A673 (cell line): ENCODE measurements around the gene CSNK1D. TPM values are rescaled to one million over a fixed set of nuclear protein-coding genes. Genes with fewer than 3 reads are reported as not detected.

Source experiments
- BruUV-seq: library from RNA; stranded (reverse); fragments of 400-500 nt; replicated peaks from 2 replicates; lab custom pipeline; 2021; lab: Mats Ljungman, UMichigan
- CTCF ChIA-PET: fragments of 300-600 bp; sonication (Branson Sonifier 250); formaldehyde crosslinking; loops from one replicate; lab custom pipeline; 2022; ENCODE audit warnings: antibody characterized with exemption; lab: Charles Lee
- POLR2A ChIA-PET: fragments of 300-600 bp; sonication (Branson Sonifier 250); formaldehyde crosslinking; loops from one replicate; lab custom pipeline; 2022; ENCODE audit warnings: antibody characterized with exemption; ENCODE audit not compliant: low non-redundant PET; lab: Charles Lee
- DNase-seq: peaks from one replicate; pipeline ENCODE4 v3.0.0-alpha.2; 2015; ENCODE audit warnings: low spot score
- H3K27ac ChIP-seq: fragments of 200-600 bp; sonication (generic); 2 replicates; pipeline ENCODE4 v1.5.1; 2016; ENCODE audit warnings: mixed run types, low read depth, mild to moderate bottlenecking, mixed read lengths, antibody characterized with exemption, low read length; ENCODE audit not compliant: poor library complexity, severe bottlenecking
- H3K27me3 ChIP-seq: fragments of 200-600 bp; sonication (generic); replicated peaks from 2 replicates; pipeline ENCODE4 v1.6.1; 2017; ENCODE audit warnings: mixed run types, low read depth, mild to moderate bottlenecking, mixed read lengths, antibody characterized with exemption, low read length; ENCODE audit not compliant: insufficient read depth, poor library complexity
- H3K36me3 ChIP-seq: fragments of 200-600 bp; sonication (generic); 2 replicates; pipeline ENCODE4 v1.6.1; 2016; ENCODE audit warnings: mixed run types, mild to moderate bottlenecking, mixed read lengths, antibody characterized with exemption, low read length; ENCODE audit not compliant: insufficient read depth, poor library complexity, severe bottlenecking
- H3K4me1 ChIP-seq: fragments of 200-600 bp; sonication (generic); 2 replicates; pipeline ENCODE4 v1.6.1; 2017; ENCODE audit warnings: mixed run types, mild to moderate bottlenecking, mixed read lengths, antibody characterized with exemption, low read length; ENCODE audit not compliant: insufficient read depth, poor library complexity, severe bottlenecking
- H3K4me3 ChIP-seq: fragments of 200-600 bp; sonication (generic); 2 replicates; pipeline ENCODE4 v1.5.1; 2016; ENCODE audit warnings: low read depth, mixed run types, mild to moderate bottlenecking, mixed read lengths, low read length; ENCODE audit not compliant: poor library complexity, severe bottlenecking
- H3K9me3 ChIP-seq: fragments of 200-600 bp; sonication (generic); 2 replicates; pipeline ENCODE4 v1.6.1; 2016; ENCODE audit warnings: mixed run types, low read depth, mild to moderate bottlenecking, mixed read lengths, antibody characterized with exemption, low read length; ENCODE audit not compliant: poor library complexity, severe bottlenecking
- EZH2 ChIP-seq: fragments of 200-600 bp; sonication (generic); IDR thresholded peaks from 2 replicates; pipeline ENCODE4 v1.6.1; 2017; ENCODE audit warnings: borderline replicate concordance, low read depth, mild to moderate bottlenecking, mixed read lengths, antibody characterized with exemption, low read length; ENCODE audit not compliant: poor library complexity, severe bottlenecking
- intact Hi-C: fragments of 100-400 bp; cut with micrococcal nuclease; formaldehyde crosslinking; loops from one replicate; pipeline ENCODE4 v1.10.0; 2022; ENCODE audit not compliant: unreplicated experiment
- total RNA-seq: library from RNA; stranded (reverse); gene quantifications from 2 replicates; pipeline ENCODE4 v1.2.3, GENCODE V29; 2021
- TF ChIP-seq, protein P1 (sequence below): fragments of 300-800, 200-600 bp; sonication (generic); conservative IDR thresholded peaks from 2 replicates; pipeline ENCODE4 v1.5.1; 2017; ENCODE audit warnings: low read depth, mild to moderate bottlenecking, antibody characterized with exemption, low read length, moderate library complexity, mixed read lengths

The CSNK1D gene
- total RNA-seq, 1 experiment from 2014 or later: 150 TPM

DNA sequence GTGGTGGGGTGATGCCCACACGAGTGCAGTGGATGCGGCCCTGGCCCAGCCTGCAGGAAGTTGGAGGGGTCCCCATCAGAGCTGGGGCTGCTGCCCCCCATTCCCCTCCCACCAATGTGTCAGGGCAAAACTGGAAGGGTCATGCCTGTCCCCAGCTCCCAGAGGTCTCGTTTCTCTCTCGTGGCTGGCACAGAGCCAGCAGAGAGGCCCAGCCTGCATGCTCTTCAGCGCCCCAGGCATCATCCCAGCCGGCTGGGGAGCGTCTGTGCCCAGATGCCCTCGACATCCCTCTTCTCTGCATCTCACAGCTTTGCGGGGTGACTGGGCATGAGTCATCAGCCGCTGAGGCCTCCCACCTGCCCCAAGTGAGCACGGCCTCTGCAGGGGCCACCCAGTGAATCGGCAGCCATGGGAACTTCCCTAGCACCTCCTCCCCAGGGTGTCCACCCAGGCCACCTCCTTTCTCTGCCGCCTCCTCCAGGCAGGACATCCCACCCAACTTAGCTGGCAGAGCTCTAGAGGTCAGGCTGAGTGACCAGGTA is 9.8 kb upstream of the CSNK1D start:
- intact Hi-C loops: no loop called here
- H3K27ac ChIP-seq: no peak overlapping the region
- H3K27me3 ChIP-seq: no peaks in the 10 kb centered on the region
- ChIA-PET CTCF (no interaction called here), POLR2A (no interaction called here)
- DNase-seq: peak; percentile 45
- no peaks in the 10 kb centered on the region for H3K36me3 ChIP-seq
- H3K9me3 ChIP-seq: no peaks in the 10 kb centered on the region
- H3K4me1 ChIP-seq: peaks cover 9% of the 10 kb centered on the region
- no TSS peak for BruUV-seq
- no peak overlapping the region for H3K4me3 ChIP-seq
- TF ChIP-seq EZH2: no peak
- TF ChIP-seq, protein P1, sequence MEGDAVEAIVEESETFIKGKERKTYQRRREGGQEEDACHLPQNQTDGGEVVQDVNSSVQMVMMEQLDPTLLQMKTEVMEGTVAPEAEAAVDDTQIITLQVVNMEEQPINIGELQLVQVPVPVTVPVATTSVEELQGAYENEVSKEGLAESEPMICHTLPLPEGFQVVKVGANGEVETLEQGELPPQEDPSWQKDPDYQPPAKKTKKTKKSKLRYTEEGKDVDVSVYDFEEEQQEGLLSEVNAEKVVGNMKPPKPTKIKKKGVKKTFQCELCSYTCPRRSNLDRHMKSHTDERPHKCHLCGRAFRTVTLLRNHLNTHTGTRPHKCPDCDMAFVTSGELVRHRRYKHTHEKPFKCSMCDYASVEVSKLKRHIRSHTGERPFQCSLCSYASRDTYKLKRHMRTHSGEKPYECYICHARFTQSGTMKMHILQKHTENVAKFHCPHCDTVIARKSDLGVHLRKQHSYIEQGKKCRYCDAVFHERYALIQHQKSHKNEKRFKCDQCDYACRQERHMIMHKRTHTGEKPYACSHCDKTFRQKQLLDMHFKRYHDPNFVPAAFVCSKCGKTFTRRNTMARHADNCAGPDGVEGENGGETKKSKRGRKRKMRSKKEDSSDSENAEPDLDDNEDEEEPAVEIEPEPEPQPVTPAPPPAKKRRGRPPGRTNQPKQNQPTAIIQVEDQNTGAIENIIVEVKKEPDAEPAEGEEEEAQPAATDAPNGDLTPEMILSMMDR: no peak

DNA sequence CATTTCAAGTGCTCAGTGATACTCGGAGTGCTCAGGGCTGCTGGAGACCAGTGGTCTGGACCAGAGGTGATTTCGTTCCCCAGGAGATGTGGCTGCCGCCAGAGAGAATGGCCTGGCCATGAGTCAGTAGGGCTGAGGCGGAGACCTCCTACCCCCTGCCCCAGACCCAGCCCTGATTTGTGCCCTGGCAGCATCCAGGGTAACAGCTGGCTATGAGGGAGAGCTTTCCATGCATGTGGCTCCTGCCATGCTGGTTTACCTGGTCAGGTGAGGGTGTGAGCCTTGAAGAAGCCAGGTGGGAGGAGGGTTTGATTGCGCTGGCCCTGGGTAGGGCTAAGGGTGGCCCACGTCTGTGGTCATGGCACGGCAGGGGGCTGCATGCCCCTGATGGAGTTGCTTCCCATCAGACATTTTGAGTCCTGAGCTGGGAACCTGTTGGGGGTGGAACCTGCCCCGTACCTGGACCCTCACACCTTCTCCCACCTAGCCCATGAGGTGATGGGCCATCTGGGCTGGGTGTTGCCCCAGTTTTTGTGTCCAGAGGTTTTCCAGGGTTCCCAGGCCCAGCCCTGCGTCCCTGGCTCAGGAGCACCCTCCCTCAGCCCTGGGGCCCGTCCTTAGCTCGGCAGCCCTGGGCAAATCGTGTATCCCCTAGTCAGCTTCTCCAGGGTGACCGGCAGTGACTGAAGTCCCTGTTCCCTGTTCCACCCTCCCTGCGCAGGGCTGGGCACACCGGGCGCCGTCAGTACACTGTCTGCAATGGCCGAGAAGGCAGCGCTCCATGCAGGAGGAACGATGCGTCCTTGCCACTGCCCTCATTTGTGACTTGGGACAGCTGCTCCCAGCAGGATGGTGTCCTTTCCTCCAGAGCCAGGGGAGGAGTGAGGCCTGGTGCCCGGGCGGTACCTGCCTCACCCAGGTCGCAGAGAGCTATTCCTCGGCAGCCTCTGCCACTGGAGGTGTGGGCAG is 9.0 kb upstream of the CSNK1D start:
- CTCF ChIA-PET: no interaction called here
- TF ChIP-seq, protein P1: no peak
- no peak for TF ChIP-seq EZH2
- DNase-seq: no peak
- H3K27ac ChIP-seq: no peak overlapping the region
- no peak overlapping the region for H3K4me3 ChIP-seq
- H3K36me3 ChIP-seq: no peaks in the 10 kb centered on the region
- peaks cover 5% of the 10 kb centered on the region for H3K4me1 ChIP-seq
- POLR2A ChIA-PET: no interaction called here
- no TSS peak for BruUV-seq
- no peaks in the 10 kb centered on the region for H3K9me3 ChIP-seq
- intact Hi-C loops: no loop called here
- no peaks in the 10 kb centered on the region for H3K27me3 ChIP-seq

DNA sequence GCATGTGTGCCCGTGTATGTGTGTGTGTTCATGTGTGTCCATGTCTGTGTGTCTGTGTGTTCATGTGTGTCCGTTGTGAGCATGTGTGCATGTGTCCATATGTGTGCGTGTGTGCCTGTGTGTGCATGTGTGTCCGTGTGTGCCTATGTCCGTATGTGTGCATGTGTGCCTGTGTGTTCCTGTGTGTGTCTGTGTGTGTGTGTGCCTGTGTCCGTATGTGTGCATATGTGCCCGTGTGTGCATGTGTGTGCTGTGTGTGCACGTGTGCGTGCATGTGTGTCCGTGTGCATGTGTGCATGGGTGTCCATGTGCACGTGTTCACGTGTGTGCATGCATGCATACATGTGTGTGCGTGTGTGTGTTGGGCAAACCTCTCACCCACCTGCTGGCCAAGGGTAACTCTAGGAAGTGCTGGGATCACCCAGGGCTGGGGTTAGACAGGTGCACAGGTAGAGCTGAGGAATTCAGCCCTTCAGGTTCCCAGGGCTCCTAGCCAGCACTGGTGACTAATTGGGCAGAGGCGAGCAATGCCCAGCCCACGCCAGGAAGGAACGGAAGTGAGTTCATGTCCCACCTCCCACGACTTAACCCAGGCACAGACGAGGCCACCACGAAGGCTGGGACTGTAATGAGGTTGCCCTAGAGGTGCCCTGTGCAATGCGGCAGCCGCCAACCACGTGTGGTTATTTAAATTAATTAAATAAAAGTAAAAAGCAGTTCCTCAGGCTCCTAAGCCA is 8.2 kb upstream of the CSNK1D start:
- ChIA-PET POLR2A (no interaction called here), CTCF (no interaction called here)
- TF ChIP-seq EZH2: no peak
- TF ChIP-seq, protein P1: no peak
- no peak overlapping the region for H3K27ac ChIP-seq
- no TSS peak for BruUV-seq
- no peaks in the 10 kb centered on the region for H3K9me3 ChIP-seq
- DNase-seq: no peak
- intact Hi-C loops: no loop called here
- H3K27me3 ChIP-seq: no peaks in the 10 kb centered on the region
- H3K4me3 ChIP-seq: no peak overlapping the region
- H3K4me1 ChIP-seq: peaks cover 5% of the 10 kb centered on the region
- H3K36me3 ChIP-seq: no peaks in the 10 kb centered on the region
